Activated CD8-positive, alpha-beta memory T cell treated with anti-CD3 and anti-CD28 coated beads, Interleukin-2, amount 50 U/mL, for 24 hours (primary cell): ENCODE results near the gene NUDT13.

Experiments
- DNase-seq: peaks from one replicate; pipeline ENCODE4 v3.0.0-alpha.2; 2020; ENCODE audit errors: extremely low read depth

NUDT13 gene

DNA sequence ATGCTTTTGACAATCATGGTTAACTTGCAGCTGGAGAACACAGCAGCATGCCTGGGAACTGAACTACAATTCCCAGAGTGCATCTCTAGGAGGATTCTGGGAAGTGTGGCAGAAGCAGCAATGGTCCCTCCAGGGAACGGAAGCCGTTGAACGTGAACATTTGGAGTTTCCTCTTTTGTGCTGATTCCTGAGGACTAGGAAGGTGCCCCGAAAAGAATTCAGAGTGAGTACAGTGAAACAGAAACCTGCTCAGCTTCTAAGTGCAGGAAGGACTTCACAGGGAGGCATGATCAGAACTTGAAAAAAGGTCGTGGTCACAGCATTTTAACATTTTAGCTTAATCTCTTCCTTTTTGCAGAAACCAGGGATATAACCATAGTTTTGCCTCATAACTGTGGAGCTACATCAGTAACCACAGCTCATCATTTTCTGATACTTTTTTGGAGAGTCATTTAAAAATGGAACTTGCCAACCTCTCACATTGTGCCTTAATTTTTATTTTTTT lies at the start of gene NUDT13:
TSS of gene NUDT13 (plus strand) at position 111 of the 505 bp plus-strand sequence. CDS start 3,911 bp downstream, outside the sequence.
- DNase-seq = no peak

DNA sequence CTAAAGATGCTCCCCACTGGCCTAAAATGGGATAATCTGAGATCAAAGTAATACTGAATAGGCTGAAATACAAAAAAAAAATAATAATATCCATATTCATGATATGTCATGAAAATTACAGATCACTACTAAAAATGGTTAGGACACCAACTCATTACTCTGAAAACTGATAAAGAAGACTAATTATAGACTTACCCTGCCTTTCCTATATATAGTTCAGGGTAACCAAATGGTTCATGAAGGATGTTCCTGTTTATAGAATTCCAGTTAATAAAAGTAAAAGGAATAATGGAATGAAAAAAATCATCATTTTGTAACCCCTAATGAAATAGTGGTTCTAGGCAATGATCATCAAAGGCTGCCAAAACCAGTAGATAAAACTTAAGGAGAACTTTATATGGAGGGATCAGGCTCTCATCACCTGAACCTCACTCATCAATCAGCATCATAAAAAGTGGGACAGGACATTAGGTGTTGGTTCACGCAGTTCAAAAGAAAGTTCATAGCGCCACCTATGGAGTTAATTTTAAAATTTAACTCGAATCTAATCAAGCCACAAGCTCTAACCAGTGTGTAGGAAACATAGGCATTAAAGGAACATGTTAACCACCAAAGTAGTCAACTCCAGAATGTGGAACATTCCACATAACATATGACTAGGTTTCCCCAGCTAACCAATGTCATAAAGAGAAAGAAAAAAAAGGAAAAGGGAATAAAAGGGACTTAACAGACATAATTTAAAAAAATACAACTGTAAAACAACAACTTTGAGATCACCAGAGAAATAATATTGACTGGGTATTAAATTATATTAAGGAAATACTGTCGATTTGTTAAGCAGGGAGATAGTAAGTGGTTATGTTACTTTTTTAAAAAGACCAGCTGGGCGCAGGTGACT lies 49.3 kb upstream of the NUDT13 start:
- no peak for DNase-seq

DNA sequence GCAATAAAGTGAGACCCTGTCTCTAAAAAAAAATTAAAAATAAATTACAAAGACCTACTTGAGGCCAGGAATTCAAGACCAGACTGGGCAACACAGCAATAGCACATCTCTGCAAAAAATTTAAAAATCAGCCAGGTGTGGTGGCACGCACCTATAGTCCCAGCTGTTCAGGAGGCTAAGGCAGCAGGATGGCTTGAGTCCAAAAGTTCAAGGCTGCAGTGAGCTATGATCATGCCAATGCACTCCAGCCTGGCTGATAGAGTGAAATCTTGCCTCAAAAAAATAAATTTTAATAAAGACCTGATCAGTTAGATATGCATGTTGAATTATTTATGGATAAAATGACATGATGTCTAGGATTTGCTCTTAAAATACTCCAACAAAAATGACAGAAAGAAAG lies 48.5 kb upstream of the NUDT13 start:
- no peak for DNase-seq

DNA sequence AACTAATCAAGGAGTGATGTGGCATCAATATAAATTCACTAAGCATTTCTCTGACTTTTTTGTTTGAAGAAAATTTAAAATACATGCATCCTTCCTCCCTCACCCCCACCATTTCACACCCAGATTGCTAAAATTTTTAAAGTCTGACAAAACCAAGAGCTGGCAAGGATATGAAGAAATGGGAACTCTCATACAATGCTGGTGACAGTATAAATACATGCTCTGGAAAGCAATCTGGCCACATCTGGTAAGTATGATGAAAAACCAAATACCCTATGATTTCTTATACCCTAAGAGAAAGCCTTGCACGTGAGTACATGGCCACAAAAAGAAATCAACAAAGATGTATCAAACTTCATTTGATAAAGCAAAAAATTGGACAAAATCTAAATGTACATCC lies 44.8 kb upstream of the NUDT13 start:
- no peak for DNase-seq

DNA sequence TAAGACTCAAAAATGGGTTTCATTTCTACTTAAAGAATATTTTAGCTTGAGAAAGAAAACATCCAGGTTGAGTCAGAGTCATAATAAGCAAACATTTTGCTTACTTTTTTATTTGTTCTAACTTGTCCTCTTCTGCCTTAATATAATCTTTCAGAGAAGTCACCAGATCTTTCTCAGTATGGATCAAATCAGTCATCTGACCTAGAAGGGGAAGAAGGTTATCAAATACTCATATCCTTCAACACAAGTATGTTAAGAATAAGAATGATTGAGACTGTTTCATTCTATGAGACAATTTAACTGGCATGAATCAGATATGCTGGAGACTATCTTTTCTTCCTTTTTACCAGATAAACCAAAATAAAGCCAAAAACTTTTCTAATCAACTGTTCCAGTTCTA lies 36.6 kb upstream of the NUDT13 start:
- no peak for DNase-seq

DNA sequence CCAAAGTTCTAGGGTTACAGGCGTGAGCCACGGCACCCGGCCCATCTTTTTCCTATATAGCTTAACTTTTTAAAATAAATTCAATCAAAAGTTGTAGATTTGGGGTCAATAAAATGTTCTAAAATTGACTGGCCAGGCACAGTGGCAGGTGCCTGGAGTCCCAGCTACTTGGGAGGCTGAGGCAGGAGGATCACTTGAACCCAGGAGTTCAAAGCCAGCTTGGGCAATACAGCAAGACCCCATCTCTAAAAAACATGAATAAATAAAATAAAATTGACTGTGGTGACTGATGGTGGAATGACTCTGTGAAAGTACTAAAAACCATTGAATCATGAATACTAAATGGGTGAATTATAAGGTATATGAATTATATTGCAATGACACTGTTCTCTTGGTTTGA lies 34.4 kb upstream of the NUDT13 start:
- no peak for DNase-seq

DNA sequence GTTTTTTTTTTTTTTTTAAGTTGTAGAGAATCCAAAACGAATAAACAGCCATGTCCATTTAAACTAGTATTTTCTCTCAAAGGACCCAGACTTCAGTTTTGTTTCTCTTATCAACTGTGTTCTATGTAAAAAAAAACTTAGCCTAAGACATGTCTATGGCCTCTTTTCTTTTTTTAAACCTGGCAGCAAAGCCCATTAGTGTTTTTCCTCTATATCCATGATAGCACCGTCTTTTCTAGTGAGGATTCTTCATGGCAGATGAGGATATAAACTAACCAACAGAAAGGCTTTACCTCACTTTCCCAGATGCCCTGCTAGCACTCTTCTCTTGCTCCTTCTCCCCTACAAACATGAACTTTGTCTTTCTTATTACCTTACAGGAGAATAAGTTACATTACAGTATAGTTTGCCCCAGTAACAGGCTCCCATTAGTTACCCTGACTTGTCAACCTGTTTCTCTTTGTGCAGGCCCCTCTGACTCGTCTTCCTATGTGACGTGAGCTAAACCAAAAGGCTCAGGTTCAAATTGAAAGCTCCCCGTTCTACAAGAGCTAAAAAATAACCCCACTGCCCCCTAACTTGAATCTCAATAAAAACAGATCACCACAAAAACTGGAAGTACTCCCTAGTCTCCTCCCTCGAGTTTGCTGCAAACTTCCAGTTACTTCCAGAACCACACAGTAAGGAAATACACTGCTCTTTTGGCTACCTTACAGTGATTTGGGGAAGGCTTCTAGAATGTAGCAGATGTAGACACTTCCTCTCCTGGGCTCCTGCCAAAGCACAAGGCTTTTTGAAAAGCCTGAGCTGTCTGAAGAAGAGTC lies 33.7 kb upstream of the NUDT13 start:
- DNase-seq = no peak

DNA sequence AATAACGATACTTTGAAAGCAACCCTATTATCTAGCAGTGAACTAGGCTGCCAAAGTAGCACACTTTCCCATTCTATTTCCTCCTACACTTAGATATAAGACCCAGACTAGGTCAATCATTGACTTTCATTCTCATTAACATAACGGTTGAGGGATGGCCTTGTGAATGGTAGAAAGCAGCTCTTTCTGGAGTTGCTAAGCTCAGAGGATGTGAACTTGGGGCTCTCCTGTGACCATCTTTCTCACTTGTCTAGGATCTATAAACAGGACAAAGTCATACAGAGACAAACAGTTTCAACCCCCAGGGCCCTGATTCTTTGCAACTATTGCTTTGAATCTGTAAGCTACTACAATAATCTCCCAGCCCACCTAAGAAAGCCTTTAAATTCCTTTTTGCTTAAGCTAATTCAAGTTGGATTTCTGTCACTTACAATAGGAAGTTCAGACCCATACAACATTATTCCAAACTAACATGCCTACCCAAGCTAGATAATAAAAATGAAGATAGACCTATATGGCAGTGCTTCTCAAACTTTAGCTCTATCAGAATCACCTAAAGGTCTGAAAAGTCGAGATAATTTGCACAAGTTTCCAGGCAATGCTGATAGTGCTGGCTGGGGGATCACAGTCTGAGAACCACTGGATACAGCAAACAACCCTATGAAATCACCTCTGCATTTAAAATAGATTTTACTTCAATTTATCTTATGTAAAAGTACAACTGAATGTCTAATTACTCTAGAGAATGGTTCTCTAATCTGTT lies 30.3 kb upstream of the NUDT13 start:
- DNase-seq = no peak

DNA sequence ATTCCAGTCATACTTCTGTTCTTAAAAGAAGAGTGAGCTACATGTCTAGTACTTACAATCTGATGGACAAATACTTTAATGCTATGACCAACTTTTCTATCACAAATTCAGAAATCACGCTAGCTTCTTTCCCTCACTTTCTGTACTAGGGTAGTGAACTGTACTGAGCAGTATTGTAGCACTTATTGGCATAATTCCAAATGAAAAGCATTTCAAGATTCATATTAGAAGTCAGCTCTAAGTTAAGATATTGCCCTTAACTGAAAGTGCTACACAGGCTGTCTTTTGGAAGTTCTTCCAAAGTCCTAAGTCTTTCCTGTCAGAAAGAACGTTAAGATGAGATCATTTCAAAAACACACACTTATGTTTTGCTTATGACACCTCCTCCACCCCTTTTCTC lies 27.0 kb upstream of the NUDT13 start:
- no peak for DNase-seq

DNA sequence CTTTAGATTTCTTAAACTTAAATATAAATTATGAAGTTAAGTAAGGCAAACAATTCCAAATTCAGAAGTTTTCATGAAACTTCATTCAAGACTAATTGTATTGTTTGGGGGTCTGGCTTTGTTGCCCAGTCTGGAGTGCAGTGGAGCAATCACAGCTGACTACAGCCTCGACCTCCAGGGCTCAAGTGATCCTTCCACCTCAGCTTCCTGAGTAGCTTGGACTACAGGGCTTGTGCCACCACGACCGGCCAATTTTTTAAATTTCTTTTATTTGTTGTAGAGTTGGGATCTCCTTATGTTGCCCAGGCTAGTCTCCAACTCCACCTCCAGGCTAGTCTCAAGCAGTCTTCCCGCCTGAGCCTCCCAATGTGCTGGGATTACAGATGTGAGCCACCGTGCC lies 26.0 kb upstream of the NUDT13 start:
- DNase-seq = no peak

DNA sequence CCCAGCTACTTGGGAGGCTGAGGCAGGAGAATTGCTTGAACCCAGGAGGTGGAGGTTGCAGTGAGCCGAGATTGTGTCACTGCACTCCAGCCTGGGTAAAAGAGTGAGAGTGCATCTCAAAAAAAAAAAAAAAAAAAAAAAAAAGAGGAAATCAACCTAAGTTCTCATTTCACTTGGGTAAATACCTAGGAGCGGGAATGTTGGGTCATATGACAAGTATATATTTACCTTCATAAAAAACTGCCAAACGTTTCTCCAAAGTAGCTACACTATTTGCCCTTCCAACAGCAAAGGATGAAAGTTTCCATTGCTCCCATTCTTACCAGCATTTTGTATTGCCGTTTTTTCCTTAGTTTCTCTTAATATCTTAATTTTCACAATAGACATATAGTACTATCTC lies 23.4 kb upstream of the NUDT13 start:
- DNase-seq = no peak

DNA sequence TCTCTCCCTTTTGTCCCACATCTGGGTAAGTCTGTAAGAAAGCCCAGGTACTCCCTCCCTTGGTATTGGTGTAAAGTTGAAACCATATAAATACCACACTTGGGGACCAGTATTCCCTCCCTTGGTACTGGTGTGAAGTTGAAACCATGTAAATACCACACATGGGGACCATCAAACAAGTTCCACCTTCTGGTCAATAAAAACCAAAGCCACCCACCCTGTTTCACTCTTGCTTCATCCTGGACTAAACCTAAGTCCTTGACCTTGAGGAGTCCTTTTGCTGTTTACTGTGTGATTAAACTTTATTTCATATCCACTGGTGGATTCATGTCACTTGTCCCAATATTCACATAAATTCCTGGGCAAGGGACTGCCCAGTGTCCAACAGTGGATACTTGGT lies 22.0 kb upstream of the NUDT13 start:
- DNase-seq = no peak

DNA sequence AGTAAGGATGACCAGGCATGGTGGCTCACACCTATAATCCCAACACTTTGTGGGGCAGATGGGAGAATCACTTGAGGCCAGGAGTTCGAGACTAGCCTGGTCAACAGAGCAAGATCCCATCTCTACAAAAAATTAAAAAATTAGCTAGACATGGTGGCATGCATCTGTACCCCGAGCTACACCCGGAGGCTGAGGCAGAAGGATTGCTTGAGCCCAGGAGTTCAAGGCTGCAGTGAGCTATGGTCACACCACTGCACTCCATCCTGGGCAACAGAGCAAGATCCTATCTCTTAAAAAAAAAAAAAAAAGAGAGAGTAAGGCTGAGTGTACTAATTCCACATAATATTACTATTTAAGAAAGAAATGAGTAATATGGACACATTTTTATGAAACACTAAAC lies 17.4 kb upstream of the NUDT13 start:
- no peak for DNase-seq

DNA sequence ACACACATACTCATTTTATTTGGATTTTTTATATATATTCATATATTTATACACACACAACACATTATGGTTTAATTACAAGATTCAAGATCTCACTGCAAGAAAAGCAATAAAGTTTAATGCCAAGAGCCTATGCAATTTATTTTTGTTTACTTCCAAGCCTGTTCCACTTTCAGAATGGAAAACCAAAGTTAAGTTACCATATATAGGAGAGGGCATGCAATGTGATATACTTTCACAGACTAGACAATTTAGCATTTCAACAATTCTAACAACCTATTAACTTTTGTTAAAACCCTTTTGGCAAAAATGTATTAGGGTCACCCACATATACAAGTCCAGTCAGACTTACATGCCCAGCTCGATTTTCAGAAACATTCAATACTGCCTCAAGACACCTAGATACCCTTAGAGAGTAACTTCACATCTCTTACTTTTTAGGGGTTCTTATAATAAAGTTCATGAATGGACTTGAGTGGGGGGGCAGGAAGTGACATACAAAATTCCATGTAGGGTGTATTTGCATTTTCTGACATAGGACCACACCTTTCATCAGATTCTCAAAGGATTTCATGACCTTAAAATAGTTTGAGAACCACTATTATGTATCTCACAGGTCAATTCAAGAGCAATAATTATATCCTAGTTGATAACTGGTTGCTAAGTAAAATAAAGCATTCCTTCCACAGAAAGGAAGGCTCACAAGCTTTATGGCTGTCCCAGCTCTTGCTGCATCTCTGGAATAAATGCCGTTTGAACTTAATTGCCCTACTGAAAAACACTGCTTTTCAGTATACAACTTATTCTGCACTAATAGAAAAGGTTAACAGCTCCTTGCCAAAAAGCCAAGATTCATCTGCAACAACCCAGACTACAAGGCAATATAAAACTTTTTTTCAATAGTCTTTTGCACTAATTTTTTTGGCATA lies 16.1 kb upstream of the NUDT13 start:
- no peak for DNase-seq

DNA sequence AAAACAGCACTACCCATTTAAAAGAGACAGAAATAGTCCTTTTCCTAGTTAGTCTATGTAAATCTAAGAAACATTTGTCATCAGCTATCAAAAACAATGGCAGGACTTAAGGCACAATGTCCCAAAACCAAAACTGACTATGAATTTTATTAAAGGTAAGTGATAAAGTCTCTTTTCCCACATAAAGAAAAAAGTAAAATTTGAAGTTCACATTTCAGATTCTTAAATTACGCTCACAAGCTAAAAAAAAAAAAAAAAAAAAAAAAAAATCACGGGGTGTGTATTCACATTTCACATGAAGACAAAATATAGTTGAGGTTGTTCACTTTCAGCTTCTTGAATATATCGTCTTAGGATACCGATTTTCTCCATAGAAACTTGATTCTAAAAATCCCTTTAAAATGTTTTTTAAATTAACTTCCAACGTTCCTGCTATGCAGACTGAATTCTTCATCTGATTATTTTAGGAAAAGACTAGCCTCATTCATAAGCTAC lies 15.2 kb upstream of the NUDT13 start:
- DNase-seq = no peak

DNA sequence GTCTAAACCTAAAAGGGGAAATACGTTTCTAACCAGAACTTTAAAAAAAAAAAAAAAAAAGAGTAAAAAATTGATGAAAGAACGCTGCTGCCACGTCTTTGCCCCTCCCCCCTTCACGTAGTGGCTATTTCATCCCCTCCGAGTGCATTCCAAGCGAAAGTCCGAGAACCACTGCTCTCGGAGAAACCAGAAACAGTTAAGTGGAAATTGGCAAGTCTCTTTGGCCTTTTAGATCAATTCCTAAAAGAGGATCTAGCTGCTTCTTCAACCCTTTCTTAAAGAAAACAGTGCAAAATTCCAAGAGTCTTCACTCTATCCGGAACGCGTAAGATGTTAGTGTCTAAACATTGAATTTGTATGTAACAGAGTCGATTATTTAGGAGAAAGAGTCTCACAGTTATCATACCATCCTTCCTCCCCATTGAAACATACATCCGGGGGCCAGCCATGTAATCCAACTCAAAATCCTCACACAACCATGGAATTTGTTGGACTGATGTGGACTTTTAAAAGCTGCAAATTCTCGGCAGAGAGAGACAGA lies 14.7 kb upstream of the NUDT13 start:
- no peak for DNase-seq

DNA sequence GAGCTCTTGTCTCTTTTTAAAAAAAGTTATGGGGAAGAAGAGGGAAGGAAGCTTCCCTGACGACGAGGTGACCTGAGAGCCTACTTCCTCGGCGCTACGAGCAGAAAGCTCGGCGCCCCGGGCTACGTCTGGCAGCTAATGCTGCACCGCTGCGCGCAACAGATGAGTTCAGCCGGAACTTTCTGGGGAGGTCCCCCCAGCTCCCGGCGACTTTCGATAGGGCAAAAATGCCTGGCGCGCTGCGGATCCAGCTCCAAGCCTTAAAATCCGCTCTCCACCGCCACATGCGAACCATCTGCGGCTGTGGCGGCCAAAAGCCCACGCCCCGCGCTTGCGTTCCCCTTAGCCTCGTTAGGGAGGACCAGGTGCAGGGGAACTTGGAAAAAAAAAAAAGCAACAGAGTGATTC lies 14.2 kb upstream of the NUDT13 start:
- no peak for DNase-seq

DNA sequence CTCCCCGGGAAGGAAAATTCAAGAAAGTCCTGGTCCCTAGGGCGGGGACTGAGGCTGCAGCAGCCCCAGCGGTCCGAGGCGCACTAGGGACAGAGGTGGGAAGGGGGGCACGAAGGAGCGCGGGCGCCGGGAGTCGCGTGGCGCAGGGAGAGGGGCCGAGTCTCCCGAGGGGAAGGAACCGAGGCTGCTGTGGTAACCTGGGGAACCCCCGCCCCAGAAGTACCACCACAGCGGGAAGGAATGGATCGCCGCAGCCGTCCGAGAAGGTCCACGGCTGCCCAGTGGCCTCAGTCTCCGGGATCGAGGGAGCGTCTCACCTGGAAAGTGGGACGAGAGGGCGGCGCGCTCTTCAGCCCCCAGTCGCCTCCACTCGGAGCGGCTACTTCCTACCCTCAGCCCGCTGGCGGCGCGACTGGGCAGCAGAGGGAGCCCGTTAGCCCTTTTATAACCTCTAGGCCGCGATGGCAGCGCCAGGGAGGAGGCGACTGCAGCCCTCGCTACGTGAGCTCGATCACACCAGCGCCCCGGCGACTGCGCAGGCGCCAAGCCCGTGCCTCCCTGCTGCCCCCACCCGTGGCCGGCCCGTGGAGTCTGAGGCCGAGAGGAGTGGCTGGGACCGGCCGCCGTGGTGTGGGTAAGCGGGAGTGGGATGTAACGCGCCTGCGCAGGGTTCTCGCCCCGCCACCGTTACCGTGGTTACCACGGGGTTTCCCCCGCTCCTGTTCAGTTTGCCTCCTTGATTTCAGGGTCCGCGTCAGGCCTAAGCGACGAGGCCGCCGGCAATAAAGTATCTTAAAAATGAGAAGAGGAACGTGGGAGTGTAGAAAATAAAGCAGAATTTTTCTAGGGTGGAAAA lies 13.6 kb upstream of the NUDT13 start, which contains the start of gene P4HA1:
TSS of gene P4HA1 (minus strand) at position 418 of the 856 bp plus-strand sequence. CDS start 21,983 bp downstream, outside the sequence.
- DNase-seq = peak; percentile 87

DNA sequence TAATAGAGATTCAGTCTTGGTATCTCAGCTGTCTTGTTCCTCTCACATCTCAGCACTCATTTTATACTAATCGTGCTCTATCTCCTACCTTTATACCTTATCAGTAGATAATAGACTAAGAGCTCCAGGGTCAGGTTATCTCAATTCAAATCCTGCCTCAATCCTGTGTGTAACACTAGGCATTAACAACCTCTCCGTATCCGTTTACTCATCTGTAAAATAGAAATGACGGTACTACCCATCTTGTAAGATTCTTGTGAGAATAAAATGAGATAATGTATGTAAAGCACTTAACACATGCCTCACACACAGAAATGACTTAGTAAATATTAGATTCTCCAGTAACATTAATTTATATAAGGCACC lies 13.0 kb upstream of the NUDT13 start:
- DNase-seq = no peak
